Progenitor cell of endocrine pancreas (in vitro differentiated cells): ENCODE data around the gene UBE2E1. TPM values are rescaled to one million over a fixed set of nuclear protein-coding genes. Genes with fewer than 3 reads are reported as not detected.

Source experiments
- DNase-seq: peaks from one replicate; pipeline ENCODE4 v3.0.0; 2021; ENCODE audit warnings: low spot score; ENCODE audit not compliant: unreplicated experiment
- H3K27ac Mint-ChIP-seq: 2 replicates; pipeline ENCODE4 v1.8.0; 2021; ENCODE audit warnings: mild to moderate bottlenecking, moderate library complexity, mixed read lengths
- H3K27me3 Mint-ChIP-seq: 2 replicates; pipeline ENCODE4 v1.8.0; 2021; ENCODE audit warnings: mixed read lengths
- H3K36me3 Mint-ChIP-seq: 2 replicates; pipeline ENCODE4 v1.8.0; 2022; ENCODE audit warnings: mixed read lengths; ENCODE audit not compliant: insufficient read depth
- H3K4me1 Mint-ChIP-seq: 2 replicates; pipeline ENCODE4 v1.8.0; 2021; ENCODE audit warnings: low read depth, mixed read lengths
- H3K4me3 Mint-ChIP-seq: 2 replicates; pipeline ENCODE4 v1.8.0; 2021; ENCODE audit warnings: low read depth, mild to moderate bottlenecking, moderate library complexity, mixed read lengths
- H3K9me3 Mint-ChIP-seq: 2 replicates; pipeline ENCODE4 v1.8.0; 2021; ENCODE audit warnings: low read depth, mixed read lengths
- CTCF ChIP-seq: fragments of 200-600 bp; sonication (generic); IDR thresholded peaks from one replicate; pipeline ENCODE4 v1.5.0; 2021; ENCODE audit warnings: antibody characterized with exemption, mild to moderate bottlenecking; ENCODE audit not compliant: unreplicated experiment
- total RNA-seq: library from RNA; stranded (reverse); gene quantifications from 2 replicates; pipeline ENCODE4 v1.2.1, GENCODE V29; 2021

The UBE2E1 gene
- total RNA-seq, 1 donor from 2014 or later, result 134 TPM

GRCh38 chr3:23872330-23872729, 66.6 kb downstream of the UBE2E1 start:
- Mint-ChIP-seq H3K27ac (no peak overlapping the region), H3K4me1 (peaks cover 4% of the 10 kb centered on the region), H3K4me3 (no peak overlapping the region), H3K27me3 (no peaks in the 10 kb centered on the region), H3K36me3 (peaks cover 8% of the 10 kb centered on the region), H3K9me3 (no peaks in the 10 kb centered on the region)
- no peak for DNase-seq
- TF ChIP-seq CTCF, result no peak

- no peak for TF ChIP-seq CTCF
- Mint-ChIP-seq H3K9me3 (peaks cover 7% of the 10 kb centered on the region), H3K4me3 (no peak overlapping the region), H3K4me1 (peaks cover 1% of the 10 kb centered on the region), H3K27me3 (no peaks in the 10 kb centered on the region), H3K36me3 (peaks cover 17% of the 10 kb centered on the region), H3K27ac (peak overlapping the region; percentile 11)
- DNase-seq, result no peak
Observed at GRCh38 chr3:23873941-23874340, 68.2 kb downstream of the UBE2E1 start.

DNA sequence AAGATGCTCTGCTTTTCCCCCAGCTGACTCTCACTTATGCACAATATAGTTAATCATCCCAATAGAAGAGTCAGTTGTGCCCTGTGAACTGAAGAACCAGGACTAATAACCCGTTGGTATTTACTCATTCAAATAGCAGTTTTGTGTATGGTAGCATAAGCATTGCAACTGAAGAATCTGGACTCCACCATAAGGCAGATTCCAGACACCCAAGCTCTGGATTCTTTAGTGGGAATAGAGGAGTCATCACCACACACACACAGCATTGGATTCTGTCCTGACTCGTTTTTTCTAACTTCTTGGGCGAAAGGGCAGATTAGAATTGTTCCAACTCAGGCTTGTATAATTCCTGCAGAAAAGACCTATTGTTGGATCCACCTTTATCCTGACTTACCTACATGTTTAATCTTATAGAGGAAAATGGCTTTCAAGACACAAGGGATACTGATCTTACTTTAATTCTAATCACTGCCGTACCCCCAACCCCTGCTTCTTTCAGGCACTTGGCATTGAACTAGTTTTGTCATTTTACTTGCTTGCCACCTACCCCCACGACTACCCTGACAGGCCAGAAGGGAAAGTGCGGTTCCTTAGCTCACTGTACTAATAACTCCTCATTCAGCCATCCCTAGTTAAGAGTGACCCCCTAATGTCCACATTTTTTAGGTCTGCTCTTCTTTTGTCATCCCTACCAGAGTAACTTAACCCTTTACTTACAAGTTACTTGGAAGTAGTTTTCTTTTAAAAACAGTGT, 68.8 kb downstream of the UBE2E1 start:
- Mint-ChIP-seq H3K9me3 (peaks cover 7% of the 10 kb centered on the region), H3K36me3 (peaks cover 20% of the 10 kb centered on the region), H3K27me3 (no peaks in the 10 kb centered on the region), H3K27ac (peak overlapping the region; percentile 11), H3K4me3 (no peak overlapping the region), H3K4me1 (peaks cover 1% of the 10 kb centered on the region)
- no peak for TF ChIP-seq CTCF
- no peak for DNase-seq

GRCh38 chr3:23875113-23875725, 69.5 kb downstream of the UBE2E1 start:
- H3K36me3 Mint-ChIP-seq, result peaks cover 19% of the 10 kb centered on the region
- H3K4me1 Mint-ChIP-seq, result no peaks in the 10 kb centered on the region
- H3K9me3 Mint-ChIP-seq, result peaks cover 7% of the 10 kb centered on the region
- no peak overlapping the region for H3K27ac Mint-ChIP-seq
- no peak for TF ChIP-seq CTCF
- no peak for DNase-seq
- H3K4me3 Mint-ChIP-seq, result no peak overlapping the region
- no peaks in the 10 kb centered on the region for H3K27me3 Mint-ChIP-seq

GRCh38 chr3:23876923-23877322, 71.2 kb downstream of the UBE2E1 start:
- Mint-ChIP-seq H3K27ac (no peak overlapping the region), H3K27me3 (no peaks in the 10 kb centered on the region), H3K36me3 (peaks cover 27% of the 10 kb centered on the region), H3K9me3 (peaks cover 7% of the 10 kb centered on the region), H3K4me1 (no peaks in the 10 kb centered on the region), H3K4me3 (no peak overlapping the region)
- no peak for TF ChIP-seq CTCF
- DNase-seq, result no peak
